ENCODE results near the gene KRT77.

The KRT77 gene

GRCh38 chr12:52649066-52649465, 54.3 kb downstream of the KRT77 start:
- H3K4me2 ChIP-seq (ENCODE audit: low read length) = no peak overlapping the region
- no peak overlapping the region for H2AFZ ChIP-seq (ENCODE audit: low read depth, low read length)
- H3K27me3 ChIP-seq (ENCODE audit: low read depth, low read length) = peaks cover 27% of the 10 kb centered on the region
- H3K79me2 ChIP-seq (ENCODE audit: low read length) = no peaks in the 10 kb centered on the region
- no peak for TF ChIP-seq EZH2phosphoT487 (IDR thresholded peaks at IDR 0.05; ENCODE audit: low read depth)
- no peak for TF ChIP-seq CTCF (IDR thresholded peaks at IDR 0.05; ENCODE audit: low read depth, low read length)
- H3K9ac ChIP-seq (ENCODE audit: low read length) = no peak overlapping the region
- H3K27ac ChIP-seq (ENCODE audit: low read length) = no peak overlapping the region
- H3K9me3 ChIP-seq (ENCODE audit: insufficient read depth, low read length) = no peaks in the 10 kb centered on the region
- H3K36me3 ChIP-seq (replicated peaks; ENCODE audit: low read depth, low read length) = no peaks in the 10 kb centered on the region
- peaks cover 6% of the 10 kb centered on the region for H3K4me1 ChIP-seq (ENCODE audit: low read length)
- no peak overlapping the region for H3K4me3 ChIP-seq (ENCODE audit: low read length)
- H4K20me1 ChIP-seq (ENCODE audit: insufficient read depth, low read length) = peaks cover 5% of the 10 kb centered on the region; the same call in 1 of the 2 replicates

- H3K36me3 ChIP-seq (replicated peaks; ENCODE audit: low read depth, low read length) = no peaks in the 10 kb centered on the region
- peaks cover 35% of the 10 kb centered on the region for H3K27me3 ChIP-seq (ENCODE audit: low read depth, low read length)
- H3K9ac ChIP-seq (ENCODE audit: low read length) = no peak overlapping the region
Observed at GRCh38 chr12:52648012-52648550, 55.2 kb downstream of the KRT77 start.

GRCh38 chr12:52647601-52648000, 55.7 kb downstream of the KRT77 start:
- no peak overlapping the region for H2AFZ ChIP-seq (ENCODE audit: low read depth, low read length)
- TF ChIP-seq CTCF (IDR thresholded peaks at IDR 0.05; ENCODE audit: low read depth, low read length) (no peak), EZH2phosphoT487 (IDR thresholded peaks at IDR 0.05; ENCODE audit: low read depth) (no peak)

More at GRCh38 chr12:52648012-52648550, 55.2 kb downstream of the KRT77 start:
- no peak overlapping the region for H3K4me2 ChIP-seq (ENCODE audit: low read length)
- H3K4me3 ChIP-seq (ENCODE audit: low read length) = no peak overlapping the region
- TF ChIP-seq CTCF (IDR thresholded peaks at IDR 0.05; ENCODE audit: low read depth, low read length) = no peak
- TF ChIP-seq EZH2phosphoT487 (IDR thresholded peaks at IDR 0.05; ENCODE audit: low read depth) = no peak
- H4K20me1 ChIP-seq (ENCODE audit: insufficient read depth, low read length) = peaks cover 5% of the 10 kb centered on the region; the same call in 1 of the 2 replicates
- peaks cover 6% of the 10 kb centered on the region for H3K4me1 ChIP-seq (ENCODE audit: low read length)
- no peak overlapping the region for H3K27ac ChIP-seq (ENCODE audit: low read length)
- no peaks in the 10 kb centered on the region for H3K79me2 ChIP-seq (ENCODE audit: low read length)
- no peak overlapping the region for H2AFZ ChIP-seq (ENCODE audit: low read depth, low read length)
- H3K9me3 ChIP-seq (ENCODE audit: insufficient read depth, low read length) = no peaks in the 10 kb centered on the region

GRCh38 chr12:52646613-52647012, 56.7 kb downstream of the KRT77 start:
- no peak overlapping the region for H3K27ac ChIP-seq (ENCODE audit: low read length)
- no peaks in the 10 kb centered on the region for H3K79me2 ChIP-seq (ENCODE audit: low read length)
- H3K4me1 ChIP-seq (ENCODE audit: low read length) = peaks cover 6% of the 10 kb centered on the region
- no peak overlapping the region for H2AFZ ChIP-seq (ENCODE audit: low read depth, low read length)
- no peak overlapping the region for H3K4me3 ChIP-seq (ENCODE audit: low read length)
- no peaks in the 10 kb centered on the region for H3K36me3 ChIP-seq (replicated peaks; ENCODE audit: low read depth, low read length)
- H3K4me2 ChIP-seq (ENCODE audit: low read length) = no peak overlapping the region
- peaks cover 40% of the 10 kb centered on the region for H3K27me3 ChIP-seq (ENCODE audit: low read depth, low read length)
- H3K9ac ChIP-seq (ENCODE audit: low read length) = no peak overlapping the region
- TF ChIP-seq EZH2phosphoT487 (IDR thresholded peaks at IDR 0.05; ENCODE audit: low read depth) (no peak), CTCF (IDR thresholded peaks at IDR 0.05; ENCODE audit: low read depth, low read length) (no peak)
- H4K20me1 ChIP-seq (ENCODE audit: insufficient read depth, low read length) = peaks cover 5% of the 10 kb centered on the region; the same call in 1 of the 2 replicates
- no peaks in the 10 kb centered on the region for H3K9me3 ChIP-seq (ENCODE audit: insufficient read depth, low read length)

More at GRCh38 chr12:52647601-52648000, 55.7 kb downstream of the KRT77 start:
- Histone ChIP-seq H3K27me3 (ENCODE audit: low read depth, low read length) (peaks cover 31% of the 10 kb centered on the region), H4K20me1 (ENCODE audit: insufficient read depth, low read length) (peaks cover 5% of the 10 kb centered on the region; the same call in 1 of the 2 replicates), H3K9ac (ENCODE audit: low read length) (no peak overlapping the region), H3K4me2 (ENCODE audit: low read length) (no peak overlapping the region), H3K27ac (ENCODE audit: low read length) (no peak overlapping the region), H3K4me3 (ENCODE audit: low read length) (no peak overlapping the region), H3K4me1 (ENCODE audit: low read length) (peaks cover 6% of the 10 kb centered on the region), H3K36me3 (replicated peaks; ENCODE audit: low read depth, low read length) (no peaks in the 10 kb centered on the region), H3K79me2 (ENCODE audit: low read length) (no peaks in the 10 kb centered on the region), H3K9me3 (ENCODE audit: insufficient read depth, low read length) (no peaks in the 10 kb centered on the region)

All from OCI-LY3 (cell line).